Activated T-helper 17 cell treated with anti-CD3 and anti-CD28 coated beads, Interleukin-2, amount 50 U/mL, for 72 hours (primary cell): Measurements from ENCODE around the gene ECEL1. TPM values are rescaled to one million over a fixed set of nuclear protein-coding genes. Genes with fewer than 3 reads are reported as not detected.
A peak's percentile ranks its signal among the peaks of the same experiment; 100 is the strongest.
"Not testable (repeated sequence)": the region's sequence is repeated elsewhere in the genome, so short reads cannot be mapped to it uniquely, and the experiment has no call there.

Experiments
- ATAC-seq: fragments of 150-1000 bp; cut with Tn5 transposase; replicated peaks from 2 replicates; pipeline ENCODE4 v1.10.0; 2021; ENCODE audit warnings: mild to moderate bottlenecking, moderate library complexity
- H3K27ac Mint-ChIP-seq: one replicate; pipeline ENCODE4 v1.8.0; 2022; ENCODE audit warnings: mixed read lengths
- H3K27me3 Mint-ChIP-seq: one replicate; pipeline ENCODE4 v1.8.0; 2022; ENCODE audit warnings: mixed read lengths
- H3K36me3 Mint-ChIP-seq: one replicate; pipeline ENCODE4 v1.8.0; 2022; ENCODE audit warnings: low read depth, mild to moderate bottlenecking, mixed read lengths
- H3K4me1 Mint-ChIP-seq: one replicate; pipeline ENCODE4 v1.8.0; 2022; ENCODE audit warnings: mixed read lengths
- H3K4me3 Mint-ChIP-seq: one replicate; pipeline ENCODE4 v1.8.0; 2022; ENCODE audit warnings: mild to moderate bottlenecking, mixed read lengths
- H3K9me3 Mint-ChIP-seq: one replicate; pipeline ENCODE4 v1.8.0; 2022; ENCODE audit warnings: mixed read lengths
- total RNA-seq, 2 donors: library from RNA; stranded (reverse); gene quantifications; one replicate each; pipeline ENCODE4 v1.2.3, GENCODE V29; 2022

The ECEL1 gene
- total RNA-seq: not detected

- H3K4me3 Mint-ChIP-seq: peak within 1 kb of the TSS; percentile 21
- H3K4me1 Mint-ChIP-seq: peaks cover 4% of the 10 kb centered on the region
- peaks cover 45% of the 10 kb centered on the region for H3K27me3 Mint-ChIP-seq
- H3K36me3 Mint-ChIP-seq: no peaks in the 10 kb centered on the region
- no peak for ATAC-seq
- H3K27ac Mint-ChIP-seq: no peak within 1 kb of the TSS
- no peaks in the 10 kb centered on the region for H3K9me3 Mint-ChIP-seq
Measured at GRCh38 chr2:232487385-232488096, at the start of gene ECEL1. TSS of gene ECEL1 (minus strand) at chr2:232487834. CDS start at chr2:232486653, 1,181 bp downstream.

- Mint-ChIP-seq H3K4me3 (no peak overlapping the region), H3K36me3 (no peaks in the 10 kb centered on the region), H3K27me3 (peaks cover 3% of the 10 kb centered on the region), H3K27ac (no peak overlapping the region), H3K4me1 (no peaks in the 10 kb centered on the region), H3K9me3 (no peaks in the 10 kb centered on the region)
- ATAC-seq: no peak
Measured at GRCh38 chr2:232537079-232537478, 49.4 kb upstream of the ECEL1 start.

GRCh38 chr2:232535761-232536530 lies 48.3 kb upstream of the ECEL1 start:
- Mint-ChIP-seq H3K9me3 (no peaks in the 10 kb centered on the region), H3K36me3 (no peaks in the 10 kb centered on the region), H3K4me1 (no peaks in the 10 kb centered on the region), H3K27ac (no peak overlapping the region), H3K27me3 (peaks cover 6% of the 10 kb centered on the region), H3K4me3 (no peak overlapping the region)
- no peak for ATAC-seq

GRCh38 chr2:232534940-232535651 lies 47.5 kb upstream of the ECEL1 start:
- Mint-ChIP-seq H3K9me3 (no peaks in the 10 kb centered on the region), H3K27ac (no peak overlapping the region), H3K4me3 (no peak overlapping the region), H3K4me1 (no peaks in the 10 kb centered on the region), H3K36me3 (no peaks in the 10 kb centered on the region), H3K27me3 (peaks cover 9% of the 10 kb centered on the region)
- no peak for ATAC-seq

- ATAC-seq: no peak
- Mint-ChIP-seq H3K9me3 (no peaks in the 10 kb centered on the region), H3K27ac (no peak overlapping the region), H3K27me3 (peaks cover 9% of the 10 kb centered on the region), H3K36me3 (no peaks in the 10 kb centered on the region), H3K4me1 (peaks cover under 1% of the 10 kb centered on the region), H3K4me3 (no peak overlapping the region)
Measured at GRCh38 chr2:232533944-232534710, 46.5 kb upstream of the ECEL1 start.

- ATAC-seq, H3K4me1 Mint-ChIP-seq, H3K27ac Mint-ChIP-seq, H3K4me3 Mint-ChIP-seq, H3K9me3 Mint-ChIP-seq, H3K36me3 Mint-ChIP-seq: not testable (repeated sequence)
- H3K27me3 Mint-ChIP-seq: peaks cover 22% of the 10 kb centered on the region
Measured at GRCh38 chr2:232532821-232533220, 45.2 kb upstream of the ECEL1 start.

- Mint-ChIP-seq H3K4me3 (no peak overlapping the region), H3K36me3 (no peaks in the 10 kb centered on the region), H3K27me3 (peaks cover 23% of the 10 kb centered on the region), H3K4me1 (peaks cover 6% of the 10 kb centered on the region), H3K27ac (no peak overlapping the region), H3K9me3 (no peaks in the 10 kb centered on the region)
- no peak for ATAC-seq
Measured at GRCh38 chr2:232532419-232532818, 44.8 kb upstream of the ECEL1 start.

- peaks cover 6% of the 10 kb centered on the region for H3K4me1 Mint-ChIP-seq
Measured at GRCh38 chr2:232530626-232531260, 43.1 kb upstream of the ECEL1 start.

GRCh38 chr2:232529806-232530547 lies 42.3 kb upstream of the ECEL1 start:
- peaks cover 6% of the 10 kb centered on the region for H3K4me1 Mint-ChIP-seq
- no peak overlapping the region for H3K4me3 Mint-ChIP-seq
- no peaks in the 10 kb centered on the region for H3K9me3 Mint-ChIP-seq
- no peak for ATAC-seq
- H3K27me3 Mint-ChIP-seq: peaks cover 26% of the 10 kb centered on the region
- H3K36me3 Mint-ChIP-seq: no peaks in the 10 kb centered on the region
- no peak overlapping the region for H3K27ac Mint-ChIP-seq

More at GRCh38 chr2:232530626-232531260, 43.1 kb upstream of the ECEL1 start:
- peaks cover 26% of the 10 kb centered on the region for H3K27me3 Mint-ChIP-seq
- no peak overlapping the region for H3K4me3 Mint-ChIP-seq
- H3K9me3 Mint-ChIP-seq: no peaks in the 10 kb centered on the region
- no peak overlapping the region for H3K27ac Mint-ChIP-seq
- no peaks in the 10 kb centered on the region for H3K36me3 Mint-ChIP-seq
- ATAC-seq: no peak

GRCh38 chr2:232528746-232529460 lies 41.3 kb upstream of the ECEL1 start:
- no peak overlapping the region for H3K4me3 Mint-ChIP-seq
- peak overlapping the region; percentile 54 for H3K27ac Mint-ChIP-seq
- H3K9me3 Mint-ChIP-seq: no peaks in the 10 kb centered on the region
- H3K36me3 Mint-ChIP-seq: no peaks in the 10 kb centered on the region
- H3K4me1 Mint-ChIP-seq: peaks cover 6% of the 10 kb centered on the region
- peaks cover 30% of the 10 kb centered on the region for H3K27me3 Mint-ChIP-seq
- ATAC-seq: peak; percentile 54

- Mint-ChIP-seq H3K4me1 (peaks cover 6% of the 10 kb centered on the region), H3K27ac (no peak overlapping the region), H3K36me3 (no peaks in the 10 kb centered on the region), H3K4me3 (no peak overlapping the region), H3K9me3 (no peaks in the 10 kb centered on the region), H3K27me3 (peaks cover 35% of the 10 kb centered on the region)
- no peak for ATAC-seq
Measured at GRCh38 chr2:232527905-232528470, 40.4 kb upstream of the ECEL1 start.

- H3K27me3 Mint-ChIP-seq: peaks cover 32% of the 10 kb centered on the region
- no peaks in the 10 kb centered on the region for H3K9me3 Mint-ChIP-seq
- ATAC-seq: no peak
- H3K4me3 Mint-ChIP-seq: no peak overlapping the region
- H3K36me3 Mint-ChIP-seq: no peaks in the 10 kb centered on the region
- H3K27ac Mint-ChIP-seq: no peak overlapping the region
- peaks cover 6% of the 10 kb centered on the region for H3K4me1 Mint-ChIP-seq
Measured at GRCh38 chr2:232526372-232526941, 38.8 kb upstream of the ECEL1 start.
